ENCODE measurements around the gene KLHL22.

DNA sequence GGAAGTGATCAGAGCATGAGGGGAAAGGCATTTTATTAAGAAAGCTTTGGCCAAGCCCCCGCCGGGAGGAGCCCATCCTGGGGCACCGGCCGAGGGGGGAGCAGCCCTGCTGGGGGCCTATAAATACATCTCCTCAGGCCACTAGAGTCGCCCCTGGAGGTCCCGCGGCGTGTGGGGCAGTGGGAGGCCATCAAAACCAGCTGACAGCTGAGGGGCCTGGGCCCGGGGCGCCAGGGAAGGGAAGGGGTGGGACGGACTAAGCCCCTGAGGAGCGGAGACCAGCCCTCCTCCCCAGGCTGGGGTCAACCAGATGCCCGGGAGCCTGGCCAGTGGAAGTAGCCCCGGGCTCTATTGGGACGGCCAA lies 71.0 kb downstream of the KLHL22 start:
- TF ChIP-seq, protein P1, sequence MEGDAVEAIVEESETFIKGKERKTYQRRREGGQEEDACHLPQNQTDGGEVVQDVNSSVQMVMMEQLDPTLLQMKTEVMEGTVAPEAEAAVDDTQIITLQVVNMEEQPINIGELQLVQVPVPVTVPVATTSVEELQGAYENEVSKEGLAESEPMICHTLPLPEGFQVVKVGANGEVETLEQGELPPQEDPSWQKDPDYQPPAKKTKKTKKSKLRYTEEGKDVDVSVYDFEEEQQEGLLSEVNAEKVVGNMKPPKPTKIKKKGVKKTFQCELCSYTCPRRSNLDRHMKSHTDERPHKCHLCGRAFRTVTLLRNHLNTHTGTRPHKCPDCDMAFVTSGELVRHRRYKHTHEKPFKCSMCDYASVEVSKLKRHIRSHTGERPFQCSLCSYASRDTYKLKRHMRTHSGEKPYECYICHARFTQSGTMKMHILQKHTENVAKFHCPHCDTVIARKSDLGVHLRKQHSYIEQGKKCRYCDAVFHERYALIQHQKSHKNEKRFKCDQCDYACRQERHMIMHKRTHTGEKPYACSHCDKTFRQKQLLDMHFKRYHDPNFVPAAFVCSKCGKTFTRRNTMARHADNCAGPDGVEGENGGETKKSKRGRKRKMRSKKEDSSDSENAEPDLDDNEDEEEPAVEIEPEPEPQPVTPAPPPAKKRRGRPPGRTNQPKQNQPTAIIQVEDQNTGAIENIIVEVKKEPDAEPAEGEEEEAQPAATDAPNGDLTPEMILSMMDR (conservative IDR thresholded peaks at IDR 0.05), result no peak
- no peak for TF ChIP-seq EZH2 (IDR thresholded peaks at IDR 0.05; ENCODE audit: low read depth)

All from PC-9 (cell line).